Panc1 (cell line): ENCODE measurements around the gene PNLDC1. TPM values are rescaled to one million over a fixed set of nuclear protein-coding genes. Genes with fewer than 3 reads are reported as not detected.

Source experiments
- ATAC-seq: fragments of 200-7000 bp; cut with Tn5 transposase; 2 replicates; pipeline ENCODE4 v1.9.1; 2020; ENCODE audit warnings: mild to moderate bottlenecking, moderate library complexity
- BruUV-seq: library from RNA; stranded (reverse); fragments of 400-500 nt; replicated peaks from 2 replicates; lab custom pipeline; 2021; lab: Mats Ljungman, UMichigan
- CTCF ChIA-PET: fragments of 300-600 bp; sonication (Branson Sonifier 250); formaldehyde crosslinking; loops from one replicate; lab custom pipeline; 2022; ENCODE audit warnings: antibody characterized with exemption; lab: Charles Lee
- POLR2A ChIA-PET: fragments of 300-600 bp; sonication (Branson Sonifier 250); formaldehyde crosslinking; loops from one replicate; lab custom pipeline; 2022; ENCODE audit warnings: antibody characterized with exemption; lab: Charles Lee
- DNase-seq: peaks from one replicate; pipeline ENCODE4 v3.0.0-alpha.2; 2010; ENCODE audit warnings: low read depth, low spot score
- H3K27ac ChIP-seq: 2 replicates; pipeline ENCODE4 v1.5.1; 2011; ENCODE audit warnings: mild to moderate bottlenecking, low read length, inconsistent platforms
- H3K27me3 ChIP-seq: fragments of 200-500 bp; sonication (Bioruptor generic); 2 replicates; pipeline ENCODE4 v1.6.0; 2014; ENCODE audit warnings: low read length, inconsistent platforms; ENCODE audit not compliant: control insufficient read depth, insufficient read depth
- H3K36me3 ChIP-seq: fragments of 200-500 bp; sonication (Bioruptor generic); 2 replicates; pipeline ENCODE4 v1.5.1; 2014; ENCODE audit warnings: inconsistent platforms, mild to moderate bottlenecking, low read length, moderate library complexity; ENCODE audit not compliant: control insufficient read depth, insufficient read depth
- H3K4me1 ChIP-seq: 2 replicates; pipeline ENCODE4 v1.5.1; 2011; ENCODE audit warnings: inconsistent platforms, mild to moderate bottlenecking, low read length, moderate library complexity; ENCODE audit not compliant: control insufficient read depth, insufficient read depth
- H3K4me3 ChIP-seq, 2 experiments: 2 replicates each; pipeline ENCODE4 v1.5.1; 2011 to 2012; ENCODE audit warnings: low read depth in 2 of 2, low read length in 2 of 2, mild to moderate bottlenecking in 2 of 2, inconsistent platforms in 1 of 2, moderate library complexity in 1 of 2
- H3K9me3 ChIP-seq: fragments of 200-500 bp; sonication (Bioruptor generic); 2 replicates; pipeline ENCODE4 v1.5.1; 2014; ENCODE audit warnings: low read depth, mild to moderate bottlenecking, inconsistent platforms, low read length, moderate library complexity; ENCODE audit not compliant: control insufficient read depth, insufficient read depth
- POLR2AphosphoS5 ChIP-seq: IDR thresholded peaks from 2 replicates; pipeline ENCODE4 v1.6.1; 2012; ENCODE audit warnings: mild to moderate bottlenecking, low read depth, low read length, moderate library complexity
- SIN3A ChIP-seq: IDR thresholded peaks from 2 replicates; pipeline ENCODE4 v1.6.1; 2012; ENCODE audit warnings: low read depth, mild to moderate bottlenecking, low read length, moderate library complexity, borderline replicate concordance; ENCODE audit not compliant: insufficient read depth
- TCF7L2 ChIP-seq: IDR thresholded peaks from 2 replicates; pipeline ENCODE4 v1.6.1; 2011; ENCODE audit warnings: mild to moderate bottlenecking, low read depth, low read length, inconsistent platforms
- in situ Hi-C: cut with HindIII; loops from 2 replicates; pipeline ENCODE4 v1.10.0; 2016; ENCODE audit warnings: low sequenced_read_pairs, low pct_unique_long_range_greater_than_20kb
- intact Hi-C: fragments of 100-400 bp; cut with micrococcal nuclease; formaldehyde crosslinking; loops from one replicate; pipeline ENCODE4 v1.10.0; 2022; ENCODE audit not compliant: unreplicated experiment
- total RNA-seq: library from RNA; stranded (reverse); gene quantifications from one replicate; pipeline ENCODE4 v1.2.1, GENCODE V29; 2021; ENCODE audit not compliant: unreplicated experiment
- TF ChIP-seq, protein P1 (sequence below): fragments of 450-650 bp; IDR thresholded peaks from 2 replicates; pipeline ENCODE4 v1.5.1; 2017; ENCODE audit warnings: mild to moderate bottlenecking
- TF ChIP-seq, protein P2 (sequence below), 2 experiments: IDR thresholded peaks; 2 replicates each; pipeline ENCODE4 v1.6.1; 2011 to 2012; ENCODE audit warnings: low read depth in 2 of 2, control low read depth in 1 of 2, low read length in 1 of 2, mild to moderate bottlenecking in 1 of 2, moderate library complexity in 1 of 2; ENCODE audit not compliant: insufficient read depth in 1 of 2

PNLDC1 gene
- total RNA-seq, 1 experiment from 2014 or later, result not detected

DNA sequence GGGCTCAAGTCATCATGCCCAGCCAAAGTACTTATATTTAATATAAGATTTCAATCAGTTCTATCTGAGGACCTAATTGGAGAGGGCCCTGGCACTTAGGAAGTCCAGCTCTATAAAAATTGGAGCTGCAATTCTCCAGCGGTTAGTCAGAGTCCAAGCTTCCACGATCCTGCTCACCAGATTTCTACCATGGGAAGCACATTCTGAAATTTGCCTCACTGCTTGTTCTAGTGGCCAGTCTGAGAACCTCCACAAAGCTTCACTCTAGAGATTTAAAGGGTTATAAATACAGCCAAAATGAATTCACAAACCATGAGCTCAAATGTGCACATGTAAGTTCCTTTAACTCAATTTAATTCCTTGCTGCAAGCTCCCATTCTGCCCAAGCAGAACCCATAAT lies 33.5 kb downstream of the PNLDC1 start:
- CTCF ChIA-PET, result interaction anchor here (0.6 kb wide), 1 partner anchor 30 kb away, joined by 6 read pairs; no protein-coding TSS in a partner anchor
- no peak for DNase-seq
- TF ChIP-seq SIN3A, result no peak
- TF ChIP-seq POLR2AphosphoS5, result no peak
- TF ChIP-seq, protein P1, sequence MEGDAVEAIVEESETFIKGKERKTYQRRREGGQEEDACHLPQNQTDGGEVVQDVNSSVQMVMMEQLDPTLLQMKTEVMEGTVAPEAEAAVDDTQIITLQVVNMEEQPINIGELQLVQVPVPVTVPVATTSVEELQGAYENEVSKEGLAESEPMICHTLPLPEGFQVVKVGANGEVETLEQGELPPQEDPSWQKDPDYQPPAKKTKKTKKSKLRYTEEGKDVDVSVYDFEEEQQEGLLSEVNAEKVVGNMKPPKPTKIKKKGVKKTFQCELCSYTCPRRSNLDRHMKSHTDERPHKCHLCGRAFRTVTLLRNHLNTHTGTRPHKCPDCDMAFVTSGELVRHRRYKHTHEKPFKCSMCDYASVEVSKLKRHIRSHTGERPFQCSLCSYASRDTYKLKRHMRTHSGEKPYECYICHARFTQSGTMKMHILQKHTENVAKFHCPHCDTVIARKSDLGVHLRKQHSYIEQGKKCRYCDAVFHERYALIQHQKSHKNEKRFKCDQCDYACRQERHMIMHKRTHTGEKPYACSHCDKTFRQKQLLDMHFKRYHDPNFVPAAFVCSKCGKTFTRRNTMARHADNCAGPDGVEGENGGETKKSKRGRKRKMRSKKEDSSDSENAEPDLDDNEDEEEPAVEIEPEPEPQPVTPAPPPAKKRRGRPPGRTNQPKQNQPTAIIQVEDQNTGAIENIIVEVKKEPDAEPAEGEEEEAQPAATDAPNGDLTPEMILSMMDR, result no peak
- TF ChIP-seq, protein P2, sequence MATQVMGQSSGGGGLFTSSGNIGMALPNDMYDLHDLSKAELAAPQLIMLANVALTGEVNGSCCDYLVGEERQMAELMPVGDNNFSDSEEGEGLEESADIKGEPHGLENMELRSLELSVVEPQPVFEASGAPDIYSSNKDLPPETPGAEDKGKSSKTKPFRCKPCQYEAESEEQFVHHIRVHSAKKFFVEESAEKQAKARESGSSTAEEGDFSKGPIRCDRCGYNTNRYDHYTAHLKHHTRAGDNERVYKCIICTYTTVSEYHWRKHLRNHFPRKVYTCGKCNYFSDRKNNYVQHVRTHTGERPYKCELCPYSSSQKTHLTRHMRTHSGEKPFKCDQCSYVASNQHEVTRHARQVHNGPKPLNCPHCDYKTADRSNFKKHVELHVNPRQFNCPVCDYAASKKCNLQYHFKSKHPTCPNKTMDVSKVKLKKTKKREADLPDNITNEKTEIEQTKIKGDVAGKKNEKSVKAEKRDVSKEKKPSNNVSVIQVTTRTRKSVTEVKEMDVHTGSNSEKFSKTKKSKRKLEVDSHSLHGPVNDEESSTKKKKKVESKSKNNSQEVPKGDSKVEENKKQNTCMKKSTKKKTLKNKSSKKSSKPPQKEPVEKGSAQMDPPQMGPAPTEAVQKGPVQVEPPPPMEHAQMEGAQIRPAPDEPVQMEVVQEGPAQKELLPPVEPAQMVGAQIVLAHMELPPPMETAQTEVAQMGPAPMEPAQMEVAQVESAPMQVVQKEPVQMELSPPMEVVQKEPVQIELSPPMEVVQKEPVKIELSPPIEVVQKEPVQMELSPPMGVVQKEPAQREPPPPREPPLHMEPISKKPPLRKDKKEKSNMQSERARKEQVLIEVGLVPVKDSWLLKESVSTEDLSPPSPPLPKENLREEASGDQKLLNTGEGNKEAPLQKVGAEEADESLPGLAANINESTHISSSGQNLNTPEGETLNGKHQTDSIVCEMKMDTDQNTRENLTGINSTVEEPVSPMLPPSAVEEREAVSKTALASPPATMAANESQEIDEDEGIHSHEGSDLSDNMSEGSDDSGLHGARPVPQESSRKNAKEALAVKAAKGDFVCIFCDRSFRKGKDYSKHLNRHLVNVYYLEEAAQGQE (IDR thresholded peaks at IDR 0.05; ENCODE audit: insufficient read depth in 1 of 2, low read depth in 2 of 2, low read length in 1 of 2), result no peak
- no peak for TF ChIP-seq TCF7L2
- Histone ChIP-seq H3K4me1 (no peaks in the 10 kb centered on the region), H3K27me3 (no peaks in the 10 kb centered on the region; the same call in none of the 2 replicates), H3K36me3 (no peaks in the 10 kb centered on the region), H3K27ac (no peak overlapping the region), H3K4me3 (no peak overlapping the region), H3K9me3 (no peaks in the 10 kb centered on the region)
- no peak for ATAC-seq
- BruUV-seq, result no TSS peak
- intact Hi-C loops, result no loop called here
- POLR2A ChIA-PET, result no interaction called here
- in situ Hi-C loops, result no loop called here

DNA sequence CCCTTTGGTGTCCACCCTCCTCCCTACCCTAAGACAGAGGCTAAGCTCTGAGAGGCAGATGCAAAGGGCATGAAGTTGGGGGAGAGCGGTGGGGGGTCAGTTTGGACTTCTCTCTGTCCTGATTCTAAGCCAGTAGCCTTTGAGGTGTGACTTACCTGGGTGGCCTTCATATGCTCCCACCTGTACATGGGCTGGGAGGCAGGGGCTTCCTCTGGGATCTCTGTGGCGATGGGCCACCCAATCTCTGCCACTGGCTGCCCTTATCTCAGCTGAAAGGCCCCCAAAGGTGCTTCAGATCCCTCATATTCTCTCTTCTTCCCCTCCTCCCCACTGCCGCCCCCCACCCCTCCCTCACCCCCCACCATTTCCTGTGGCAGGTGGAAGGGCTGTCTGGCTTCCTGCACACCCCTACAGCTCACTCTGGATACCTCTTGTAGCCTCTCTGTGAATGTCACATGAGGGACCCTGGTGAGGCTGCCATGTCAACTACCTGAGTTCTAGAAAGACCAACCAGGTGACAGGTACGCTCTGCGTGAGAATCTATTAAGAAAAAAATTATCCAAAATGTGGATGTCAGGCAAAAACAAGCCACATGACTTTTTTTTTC lies 34.0 kb downstream of the PNLDC1 start:
- no peaks in the 10 kb centered on the region; the same call in none of the 2 replicates for H3K27me3 ChIP-seq
- no peaks in the 10 kb centered on the region for H3K4me1 ChIP-seq
- DNase-seq (no peak), ATAC-seq (no peak)
- intact Hi-C loops (no loop called here), in situ Hi-C loops (no loop called here)
- BruUV-seq, result no TSS peak
- TF ChIP-seq, protein P1, result no peak
- TF ChIP-seq SIN3A (no peak), TCF7L2 (no peak), POLR2AphosphoS5 (no peak)
- TF ChIP-seq, protein P2 (IDR thresholded peaks at IDR 0.05; ENCODE audit: insufficient read depth in 1 of 2, low read depth in 2 of 2, low read length in 1 of 2), result no peak
- no peak overlapping the region for H3K4me3 ChIP-seq
- no peaks in the 10 kb centered on the region for H3K36me3 ChIP-seq
- no peaks in the 10 kb centered on the region for H3K9me3 ChIP-seq
- POLR2A ChIA-PET, result no interaction called here
- CTCF ChIA-PET, result no interaction called here
- no peak overlapping the region for H3K27ac ChIP-seq
